GM21515 (cell line): ENCODE data around the gene BTN3A1.
A peak's percentile ranks its signal among the peaks of the same experiment; 100 is the strongest.
"Not testable (repeated sequence)": the region's sequence is repeated elsewhere in the genome, so short reads cannot be mapped to it uniquely, and the experiment has no call there.

Source experiments
- ATAC-seq: cut with Tn5 transposase; IDR thresholded peaks from one replicate; pipeline ENCODE4 v1.9.1; 2021; ENCODE audit not compliant: unreplicated experiment

BTN3A1 gene

DNA sequence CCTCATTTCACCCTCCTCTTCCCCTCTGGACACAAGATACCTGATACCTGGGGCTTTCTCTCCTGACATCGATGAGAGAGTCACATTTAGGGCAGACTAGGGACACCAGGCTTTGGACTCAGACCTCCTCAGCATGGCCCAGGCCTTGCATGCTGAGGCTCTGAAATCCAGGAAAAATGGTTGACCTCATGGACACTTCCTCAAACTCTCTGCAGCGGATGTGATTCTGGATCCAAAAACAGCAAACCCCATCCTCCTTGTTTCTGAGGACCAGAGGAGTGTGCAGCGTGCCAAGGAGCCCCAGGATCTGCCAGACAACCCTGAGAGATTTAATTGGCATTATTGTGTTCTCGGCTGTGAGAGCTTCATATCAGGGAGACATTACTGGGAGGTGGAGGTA, 10.9 kb downstream of the BTN3A1 start:
- ATAC-seq: no peak

DNA sequence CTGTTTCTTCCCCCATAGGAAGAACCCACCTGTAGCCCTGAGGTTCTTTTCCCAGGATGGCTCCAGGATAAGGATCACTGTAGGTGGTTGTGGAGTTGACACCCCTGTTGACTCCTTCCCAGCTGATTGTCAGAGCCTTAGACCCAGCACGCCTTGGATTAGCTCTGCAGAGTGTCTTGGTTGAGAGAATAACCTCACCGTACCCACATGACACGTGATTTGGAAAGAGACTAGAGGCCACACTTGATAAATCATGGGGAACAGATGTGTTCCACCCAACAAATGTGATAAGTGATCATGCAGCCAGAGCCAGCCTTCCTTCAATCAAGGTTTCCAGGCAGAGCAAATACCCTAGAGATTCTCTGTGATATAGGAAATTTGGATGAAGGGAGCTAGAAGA, 12.2 kb downstream of the BTN3A1 start:
- no peak for ATAC-seq

DNA sequence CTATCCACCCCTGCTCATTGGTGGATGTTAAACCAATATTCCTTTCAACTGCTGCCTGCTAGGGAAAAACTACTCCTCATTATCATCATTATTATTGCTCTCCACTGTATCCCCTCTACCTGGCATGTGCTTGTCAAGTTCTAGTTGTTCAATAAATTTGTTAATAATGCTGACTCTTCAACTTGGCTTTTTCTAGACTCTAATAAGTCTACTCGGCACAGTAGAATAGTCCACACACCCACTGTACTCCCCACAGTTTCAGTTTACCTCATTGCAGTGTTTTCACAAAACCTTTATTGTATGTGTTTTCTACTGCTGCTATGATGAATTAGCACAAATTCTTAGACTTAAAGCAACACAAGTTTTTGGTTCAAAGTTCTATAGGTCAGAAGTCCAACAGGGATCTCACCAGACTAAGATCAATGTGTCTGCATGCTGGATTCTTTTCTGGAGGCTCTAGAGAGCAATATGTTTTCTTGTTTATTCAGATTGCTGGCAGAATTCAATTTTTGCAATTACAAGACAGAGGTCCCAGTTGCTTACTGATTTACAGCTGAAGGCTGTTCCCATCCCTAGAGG, 13.1 kb downstream of the BTN3A1 start:
- ATAC-seq: no peak

DNA sequence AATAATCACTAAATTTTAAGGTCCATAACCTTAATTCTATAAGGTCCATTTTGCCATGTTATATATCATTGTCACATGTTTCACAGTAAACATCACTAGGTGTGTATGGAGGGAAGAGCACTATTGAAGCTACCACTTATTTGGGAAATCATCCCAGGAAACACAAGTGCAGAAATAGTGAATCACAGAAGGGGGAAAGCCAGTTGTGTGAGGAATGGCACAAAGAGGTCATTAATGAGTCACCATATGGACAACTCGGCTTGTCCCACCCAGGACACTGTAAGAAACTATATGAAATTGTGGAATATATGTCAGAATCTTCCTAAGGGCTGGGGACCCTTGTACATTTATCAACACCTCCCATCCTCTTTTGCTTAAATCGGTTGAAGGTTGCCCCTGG, 13.7 kb downstream of the BTN3A1 start:
- no peak for ATAC-seq

DNA sequence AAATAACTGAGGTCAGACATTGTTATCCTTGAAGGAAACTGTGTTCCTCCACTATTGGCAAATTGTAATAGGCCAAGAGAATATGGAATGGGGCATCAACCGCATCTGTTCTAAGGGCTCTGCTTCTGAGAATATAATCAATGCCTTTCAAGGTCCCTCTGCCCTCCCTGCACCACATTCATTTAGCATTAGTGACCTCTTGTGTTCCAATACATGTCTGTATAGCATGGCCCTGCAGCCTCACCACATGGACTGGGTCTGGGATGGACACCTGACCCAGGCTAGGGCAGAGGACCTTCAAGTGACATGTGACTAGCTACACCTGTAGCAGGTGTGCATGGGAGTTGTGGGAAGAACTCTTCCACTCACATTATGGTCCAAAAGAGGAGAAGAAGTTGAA, 14.2 kb downstream of the BTN3A1 start:
- no peak for ATAC-seq

DNA sequence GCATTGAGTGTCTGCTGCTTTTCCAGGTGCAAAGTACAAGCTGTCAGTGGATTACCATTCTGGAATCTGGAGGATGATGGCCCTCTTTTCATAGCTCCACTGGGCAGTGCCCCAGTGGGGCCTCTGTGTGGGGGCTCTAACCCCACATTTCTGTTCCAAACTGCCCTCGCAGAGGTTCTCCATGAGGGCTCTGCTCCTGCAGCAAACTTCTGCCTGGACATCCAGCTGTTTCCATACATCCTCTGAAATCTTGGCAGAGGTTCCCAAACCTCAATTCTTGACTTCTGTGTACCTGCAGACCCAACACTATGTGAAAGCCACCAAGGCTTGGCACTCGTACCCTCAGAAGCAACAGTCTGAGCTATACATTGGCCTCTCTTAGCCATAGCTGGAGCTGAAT, 16.0 kb downstream of the BTN3A1 start:
- ATAC-seq: not testable (repeated sequence)

DNA sequence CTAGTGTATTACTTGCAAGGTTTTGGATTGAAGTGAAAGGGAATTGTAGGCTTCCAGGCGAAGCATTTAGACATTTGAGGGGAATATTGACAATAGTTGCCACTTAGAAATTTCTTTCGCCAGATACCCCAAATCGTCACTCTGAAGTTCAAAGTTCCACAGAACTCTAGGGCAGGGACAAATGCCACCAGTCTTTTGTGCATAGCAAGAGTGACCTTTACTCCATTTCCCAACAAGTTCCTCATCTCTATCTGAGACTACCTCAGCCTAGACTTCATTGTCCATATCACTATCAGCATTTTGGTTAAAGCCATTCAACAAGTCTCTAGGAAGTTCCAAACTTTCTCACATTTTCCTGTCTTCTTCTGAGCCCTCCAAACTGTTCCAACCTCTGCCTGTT, 16.7 kb downstream of the BTN3A1 start:
- not testable (repeated sequence) for ATAC-seq

DNA sequence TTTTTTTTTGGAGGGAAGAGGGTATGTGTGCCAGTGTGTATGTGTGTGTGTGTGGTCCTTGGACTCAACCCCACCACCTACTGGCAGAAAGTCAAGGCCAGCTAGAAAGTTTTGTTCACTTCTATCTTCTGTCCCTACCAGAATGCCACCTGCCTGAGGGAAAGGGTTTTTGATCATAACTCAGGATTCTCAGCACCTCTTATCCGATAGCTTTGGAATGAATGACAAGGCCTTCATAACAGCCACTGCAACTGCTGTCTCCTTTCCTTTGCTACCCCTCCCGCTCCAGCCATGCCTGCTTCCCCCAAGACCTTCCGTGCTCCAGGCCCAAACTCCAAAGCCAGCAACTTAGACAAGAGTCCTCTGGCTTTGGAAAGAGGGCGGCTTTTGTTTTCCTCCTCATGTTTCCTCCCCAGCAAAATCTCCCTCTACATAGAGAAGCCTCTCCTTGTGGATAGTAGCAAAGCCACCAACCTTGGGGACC, 18.7 kb downstream of the BTN3A1 start:
- no peak for ATAC-seq

DNA sequence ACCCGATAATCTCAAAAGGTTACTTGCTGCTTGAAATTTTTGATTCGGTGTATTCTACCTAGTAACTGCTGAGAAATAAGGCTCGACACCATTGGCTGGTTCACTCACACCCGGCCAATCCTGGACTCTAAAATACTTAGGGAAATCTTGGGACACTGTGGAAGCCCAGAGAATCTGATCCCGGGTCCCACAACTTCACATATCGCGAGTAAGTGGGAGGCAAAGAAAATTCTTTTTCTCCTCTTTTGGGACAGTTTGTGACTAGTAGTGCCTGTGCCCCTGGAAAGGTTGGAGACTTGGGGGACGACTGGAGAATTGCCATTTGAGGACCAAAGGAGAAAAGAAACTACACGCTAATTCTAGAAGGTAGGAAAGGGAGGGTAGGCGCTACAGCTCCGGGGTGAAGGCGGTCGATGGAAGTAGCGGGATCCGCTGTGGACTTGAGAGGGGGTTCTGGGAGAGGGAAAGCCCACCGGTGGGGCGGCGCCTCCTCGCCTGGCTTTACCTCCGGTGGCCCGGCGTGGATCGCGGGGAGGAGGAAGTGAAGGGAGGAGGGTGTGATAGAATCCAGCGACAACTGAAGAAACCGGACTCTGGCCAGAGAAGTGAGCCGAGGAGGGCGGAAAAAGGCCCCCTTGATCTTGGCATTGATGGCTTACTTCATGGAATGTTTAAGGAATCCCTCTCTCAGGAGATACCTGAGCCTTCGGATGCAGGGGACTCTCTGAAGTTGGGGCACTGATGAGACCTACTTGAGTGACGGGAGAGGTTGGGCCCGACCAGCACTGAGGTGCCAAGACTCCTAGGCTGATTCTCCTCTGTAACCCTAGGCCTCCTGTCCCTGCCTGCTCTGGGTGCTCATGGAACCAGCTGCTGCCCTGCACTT, 19.4 kb downstream of the BTN3A1 start:
- ATAC-seq: peak; percentile 83

DNA sequence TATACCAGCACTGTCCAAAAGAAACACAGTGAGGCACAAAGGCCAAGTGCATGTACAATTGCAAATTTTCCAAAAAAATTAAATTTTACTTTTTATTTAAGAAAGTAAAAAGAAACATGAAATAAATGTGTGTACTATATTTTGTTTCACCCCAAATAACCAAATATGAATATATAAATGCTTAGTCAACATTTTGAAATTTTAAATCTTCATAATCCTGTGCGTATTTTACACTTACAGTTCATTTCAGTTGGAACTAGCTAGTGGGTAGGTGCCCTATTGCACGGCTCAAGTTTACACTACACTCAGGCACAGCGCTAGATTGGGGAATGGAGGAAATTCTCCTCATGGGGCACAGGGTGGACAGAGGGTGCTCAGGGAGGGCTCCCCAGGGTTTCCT, 20.3 kb downstream of the BTN3A1 start:
- no peak for ATAC-seq

DNA sequence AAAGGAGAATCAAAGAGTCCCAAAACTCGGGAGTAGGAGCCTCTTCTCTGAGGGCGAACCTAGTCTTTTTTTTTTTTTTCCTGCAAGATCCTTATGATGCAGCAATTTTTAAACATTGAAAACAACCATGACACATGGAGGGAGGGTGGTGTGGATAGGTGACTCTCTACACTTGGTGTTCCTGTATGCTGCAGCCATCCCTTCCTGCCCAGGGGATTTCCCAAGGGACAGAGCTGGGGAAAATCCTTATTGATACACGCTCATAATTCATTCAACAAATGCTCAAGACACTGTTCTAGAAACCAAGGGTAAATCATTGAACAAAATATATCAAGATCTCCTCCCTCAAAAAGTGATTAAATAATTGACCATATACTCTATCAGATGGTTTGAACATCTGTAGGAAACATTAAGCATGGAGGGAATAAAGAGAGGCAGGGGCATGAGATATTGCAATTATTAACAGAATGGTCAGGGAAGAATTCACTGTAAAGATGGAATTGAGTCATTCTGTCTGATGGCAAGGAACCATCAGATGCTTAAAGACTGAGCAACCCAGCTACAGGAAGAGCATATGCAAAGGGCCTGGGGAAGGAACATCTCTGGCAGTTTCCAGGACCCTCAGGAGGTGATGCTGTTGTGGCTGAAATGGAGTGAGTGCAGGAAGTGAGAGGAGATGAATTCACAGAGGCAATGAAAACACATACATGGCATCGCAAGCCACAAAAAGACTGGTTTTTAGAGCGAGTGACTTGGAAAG, 24.8 kb downstream of the BTN3A1 start:
- no peak for ATAC-seq

DNA sequence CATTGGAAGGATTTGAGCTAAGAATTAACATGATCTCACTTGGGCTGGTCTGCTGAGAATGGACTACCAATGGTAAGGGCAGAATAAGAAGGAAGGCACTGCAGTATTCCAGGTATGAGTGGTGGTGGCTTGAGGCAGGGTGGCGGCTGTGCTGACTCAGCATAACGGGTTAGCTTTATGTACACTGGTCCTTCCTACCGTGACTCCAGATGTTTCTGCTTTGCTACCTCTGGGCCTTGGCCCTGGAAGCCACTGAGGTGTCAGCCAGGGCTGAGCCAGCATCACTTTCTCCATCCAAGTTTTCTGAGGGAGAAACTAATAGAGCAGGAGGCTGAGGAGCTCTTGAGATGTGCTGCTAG, 25.4 kb downstream of the BTN3A1 start:
- no peak for ATAC-seq

DNA sequence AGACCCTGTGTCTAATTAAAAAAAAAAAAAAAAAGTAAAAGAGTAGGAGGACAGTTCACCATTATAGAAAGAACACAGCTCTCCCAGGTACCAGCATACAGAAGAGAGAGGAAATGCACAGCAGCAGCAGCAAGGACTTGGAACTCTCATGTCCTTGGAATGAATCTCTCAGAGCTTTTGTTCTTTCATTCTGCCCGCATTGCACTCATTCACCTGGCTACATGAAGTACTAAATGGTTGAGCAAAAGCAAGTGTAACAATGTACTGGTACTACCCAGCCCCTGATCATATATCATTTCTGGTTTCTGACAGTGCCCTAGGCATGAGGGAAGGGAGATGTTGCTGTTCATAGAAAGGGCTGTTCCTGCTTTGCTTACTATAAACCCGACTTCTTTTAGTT, 26.1 kb downstream of the BTN3A1 start:
- no peak for ATAC-seq

DNA sequence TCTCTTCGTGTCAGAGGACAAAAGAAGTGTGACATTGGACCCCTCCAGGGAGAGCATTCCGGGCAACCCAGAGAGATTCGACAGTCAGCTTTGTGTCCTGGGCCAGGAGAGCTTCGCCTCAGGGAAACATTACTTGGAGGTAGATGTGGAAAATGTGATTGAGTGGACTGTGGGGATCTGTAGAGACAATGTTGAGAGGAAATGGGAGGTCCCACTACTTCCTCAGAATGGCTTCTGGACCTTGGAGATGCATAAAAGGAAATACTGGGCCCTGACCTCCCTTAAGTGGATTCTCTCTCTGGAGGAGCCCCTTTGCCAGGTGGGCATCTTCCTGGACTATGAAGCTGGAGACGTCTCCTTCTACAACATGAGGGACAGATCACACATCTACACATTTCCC, 28.7 kb downstream of the BTN3A1 start:
- no peak for ATAC-seq

DNA sequence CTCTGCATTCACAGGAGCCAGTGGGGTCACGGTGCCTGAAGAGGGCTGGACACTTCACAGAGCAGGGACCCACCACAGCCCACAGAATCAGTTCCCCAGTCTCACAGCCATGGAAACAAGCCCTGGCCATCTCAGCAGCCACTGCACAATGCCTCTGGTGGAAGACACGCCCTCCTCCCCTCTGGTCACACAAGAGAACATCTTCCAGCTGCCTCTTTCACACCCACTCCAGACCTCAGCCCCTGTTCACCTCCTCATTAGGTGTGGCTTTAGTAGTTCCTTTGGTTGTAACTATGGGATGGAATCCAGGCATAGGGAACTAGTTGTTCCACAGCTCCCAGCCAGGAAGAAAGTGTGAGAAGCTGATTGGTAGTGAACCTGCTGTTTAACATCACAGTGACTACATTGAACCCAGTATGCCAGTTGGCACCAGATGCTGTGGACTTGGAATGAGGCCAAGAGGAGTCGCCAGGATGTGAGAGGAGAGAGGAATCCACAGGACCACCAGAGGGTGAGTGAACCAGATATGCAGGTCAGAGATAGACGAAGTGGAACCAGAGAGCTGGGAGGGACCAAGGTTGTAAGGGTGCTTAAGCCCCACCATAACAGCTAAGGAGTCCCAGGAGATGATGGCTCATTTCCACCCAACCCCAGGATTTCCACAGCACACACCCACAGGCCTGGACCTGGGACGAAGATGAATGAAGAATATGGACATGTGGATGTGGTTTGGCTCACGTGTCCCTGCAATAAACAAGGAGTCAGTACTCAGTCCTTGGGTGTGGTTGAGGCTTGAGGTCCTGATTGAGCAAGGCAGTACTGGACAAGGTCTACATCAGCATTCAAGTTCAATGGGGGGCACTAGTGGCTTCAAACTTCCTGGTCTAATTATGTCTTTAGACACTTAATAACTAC, 29.4 kb downstream of the BTN3A1 start:
- ATAC-seq: no peak

DNA sequence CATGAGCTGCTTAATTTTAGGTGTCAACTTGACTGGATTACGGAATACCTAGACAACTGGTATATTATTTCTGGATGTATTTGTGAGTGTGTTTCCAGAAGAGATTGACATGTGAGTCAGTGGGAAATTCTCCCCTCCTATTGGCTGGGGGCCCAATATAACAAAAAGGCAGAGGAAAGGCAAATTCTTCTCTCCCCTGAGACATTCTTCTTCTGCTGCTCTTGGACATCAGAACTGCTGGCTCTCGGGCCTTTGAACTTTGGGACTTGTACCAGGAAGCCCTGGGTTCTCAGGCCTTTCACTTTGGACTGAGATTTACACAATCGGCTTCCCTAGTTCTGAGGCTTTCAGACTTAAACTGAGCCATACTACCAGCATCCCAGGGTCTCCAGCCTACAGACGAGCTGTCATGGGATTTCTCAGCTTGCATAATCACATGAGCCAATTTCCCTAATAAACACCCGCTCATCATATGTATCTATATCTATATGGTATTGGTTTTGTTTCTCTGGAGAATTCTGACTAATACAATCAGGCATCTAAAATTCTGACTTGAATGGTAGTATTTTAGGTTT, 30.6 kb downstream of the BTN3A1 start:
- ATAC-seq: no peak

DNA sequence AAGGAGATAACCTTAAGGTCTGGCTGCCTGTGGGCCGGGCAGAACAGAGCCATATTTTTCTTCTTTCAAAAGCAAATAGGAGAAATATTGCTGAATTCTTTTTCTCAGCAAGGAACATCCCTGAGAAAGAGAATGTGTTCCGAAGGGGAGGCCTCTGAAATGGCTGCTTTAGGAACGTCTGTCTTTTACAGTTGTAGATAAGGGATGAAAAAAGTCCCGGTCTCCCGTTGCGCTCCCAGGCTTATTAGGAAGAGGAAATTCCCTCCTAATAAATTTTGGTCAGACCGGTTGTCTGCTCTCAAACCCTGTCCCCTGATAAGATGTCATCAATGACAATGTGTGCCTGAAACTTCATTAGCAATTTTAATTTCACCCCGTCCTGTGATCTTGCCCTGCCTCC, 31.6 kb downstream of the BTN3A1 start:
- ATAC-seq: not testable (repeated sequence)

DNA sequence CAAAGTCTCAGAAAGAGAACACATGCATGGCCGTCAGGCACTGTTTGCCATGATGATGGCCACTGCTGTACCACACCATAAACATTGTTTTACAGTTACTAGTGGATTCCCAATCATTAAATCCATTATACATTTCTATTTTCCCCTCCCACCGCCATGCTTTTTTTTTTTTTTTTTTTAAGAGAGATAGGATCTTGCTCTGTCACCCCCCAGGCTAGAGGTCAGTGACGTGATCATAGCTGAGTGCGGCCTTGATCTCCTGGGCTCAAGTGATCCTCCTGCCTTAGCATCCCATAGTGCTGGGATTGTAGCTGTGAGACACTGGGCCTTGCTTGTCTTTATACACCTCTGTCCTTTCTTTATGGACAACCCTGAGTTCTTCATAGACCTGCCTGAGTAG, 33.9 kb downstream of the BTN3A1 start:
- no peak for ATAC-seq

DNA sequence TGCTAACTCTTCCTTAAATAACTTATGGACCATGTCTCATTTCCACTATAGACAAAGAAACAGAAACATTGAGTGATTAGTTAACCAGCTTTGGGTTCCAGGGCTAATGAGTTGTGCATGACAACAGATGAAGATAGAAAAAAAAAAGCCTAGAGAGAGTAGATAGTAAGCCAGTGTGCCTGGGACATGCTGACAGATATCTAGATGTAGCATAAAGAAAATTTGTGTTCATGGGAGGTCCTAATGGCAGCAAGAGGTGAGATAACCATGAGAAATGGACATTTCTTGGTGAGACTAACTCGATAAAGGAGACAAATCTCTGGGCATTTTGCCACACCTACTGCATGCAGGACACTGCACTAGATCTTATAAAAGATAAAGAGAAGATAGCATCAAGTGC, 35.5 kb downstream of the BTN3A1 start:
- no peak for ATAC-seq

DNA sequence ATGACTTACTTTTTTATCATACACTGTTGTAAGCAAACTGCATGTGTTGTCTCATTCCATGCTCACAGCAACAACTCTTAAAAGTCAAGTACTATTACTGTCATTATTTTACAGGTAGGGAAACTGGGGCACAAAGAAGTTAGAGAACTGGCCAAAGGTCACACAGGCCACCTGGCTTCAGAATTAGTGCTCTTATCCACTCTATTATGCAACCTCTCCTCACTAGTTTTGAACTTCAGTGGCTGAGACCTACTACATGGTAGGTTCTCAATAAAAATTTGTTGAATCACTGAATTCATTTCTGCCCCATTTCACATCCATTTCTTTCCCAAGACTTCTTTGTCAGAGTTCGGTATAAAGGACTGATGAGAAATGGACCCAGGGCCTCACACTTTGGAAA, 35.9 kb downstream of the BTN3A1 start:
- no peak for ATAC-seq
